HepG2 (cell line): ENCODE results near the gene CCNB2. TPM values are rescaled to one million over a fixed set of nuclear protein-coding genes. Genes with fewer than 3 reads are reported as not detected.
A peak's percentile ranks its signal among the peaks of the same experiment; 100 is the strongest.

Experiments used
- ARID3A ChIP-seq: IDR thresholded peaks from 2 replicates; pipeline ENCODE4 v1.6.1; 2012; ENCODE audit warnings: low read depth, low read length, improper control_type of control experiment
- ATF4 ChIP-seq, 2 experiments: fragments of 450-650 bp in 1 of 2; sonication (generic) in 1 of 2; formaldehyde crosslinking; IDR thresholded peaks; 2 replicates each; pipeline versions ENCODE4 v1.5.0 to v1.8.0; 2020 to 2022; ENCODE audit warnings: mild to moderate bottlenecking in 1 of 2, missing genetic modification reagents in 1 of 2
- BATF2 ChIP-seq: sonication (generic); formaldehyde crosslinking; IDR thresholded peaks from 2 replicates; pipeline ENCODE4 v1.8.0; 2022; ENCODE audit warnings: mild to moderate bottlenecking, missing genetic modification reagents, moderate library complexity
- BCLAF1 ChIP-seq: fragments of 450-650 bp; IDR thresholded peaks from 2 replicates; pipeline ENCODE4 v1.6.1; 2017; ENCODE audit warnings: mild to moderate bottlenecking
- FOXJ3 ChIP-seq: sonication (generic); formaldehyde crosslinking; IDR thresholded peaks from 2 replicates; pipeline ENCODE4 v1.4.0; 2020; ENCODE audit warnings: missing genetic modification reagents, mild to moderate bottlenecking, borderline replicate concordance
- FOXO1 ChIP-seq: sonication (generic); formaldehyde crosslinking; IDR thresholded peaks from 2 replicates; pipeline ENCODE4 v1.4.0; 2020; ENCODE audit warnings: missing genetic modification reagents
- HDAC1 ChIP-seq: sonication (generic); formaldehyde crosslinking; IDR thresholded peaks from 2 replicates; pipeline ENCODE4 v1.5.1; 2020; ENCODE audit warnings: mild to moderate bottlenecking, missing genetic modification reagents
- HMG20A ChIP-seq: IDR thresholded peaks from 2 replicates; pipeline ENCODE4 v1.6.1; 2016; ENCODE audit warnings: borderline replicate concordance
- NR3C1 ChIP-seq: sonication (generic); formaldehyde crosslinking; IDR thresholded peaks from 2 replicates; pipeline ENCODE4 v1.4.0; 2020; ENCODE audit warnings: missing genetic modification reagents
- THAP9 ChIP-seq: sonication (generic); formaldehyde crosslinking; IDR thresholded peaks from 2 replicates; pipeline ENCODE4; 2020; ENCODE audit warnings: missing genetic modification reagents, mild to moderate bottlenecking, borderline replicate concordance
- ZNF547 ChIP-seq: sonication (generic); formaldehyde crosslinking; IDR thresholded peaks from 2 replicates; pipeline ENCODE4 v1.5.1; 2020; ENCODE audit warnings: mild to moderate bottlenecking, missing genetic modification reagents
- ZNF609 ChIP-seq: sonication (generic); formaldehyde crosslinking; IDR thresholded peaks from 2 replicates; pipeline ENCODE4 v1.4.0; 2020; ENCODE audit warnings: mild to moderate bottlenecking, missing genetic modification reagents, borderline replicate concordance
- ZNF672 ChIP-seq: sonication (generic); formaldehyde crosslinking; IDR thresholded peaks from 2 replicates; pipeline ENCODE4 v1.8.1; 2022; ENCODE audit warnings: missing genetic modification reagents
- polyA plus RNA-seq, 8 experiments: library from polyadenylated mRNA; depleted of rRNA in 3 of 8; stranded (reverse) in 7 of 8; unstranded in 1 of 8; fragments of >200 nt; fragmentation: Illumina TruSeq in 4 of 8; extraction: Trizol in 4 of 8; gene quantifications; 2 replicates each; pipeline versions ENCODE4 v1.2.1 to v1.2.3, GENCODE V29; 2011 to 2016; ENCODE audit warnings: low read depth in 4 of 8, missing spikeins in 1 of 8, mixed read lengths in 1 of 8; ENCODE audit not compliant: insufficient read depth in 1 of 8
- total RNA-seq, 5 experiments: library from RNA; depleted of rRNA; stranded (reverse); fragments of >200 nt; fragmentation: Illumina TruSeq; extraction: Trizol; gene quantifications; 2 replicates each; pipeline ENCODE4 v1.2.3, GENCODE V29; 2016; ENCODE audit warnings: low read depth in 1 of 5

Gene CCNB2
- total and polyA plus RNA-seq, 2 of the 13 experiments (the other 11 are each of a cell fraction or from before 2014, with no cell fraction given), result 43.5 to 80.9 TPM

- TF ChIP-seq BCLAF1 (no peak), NR3C1 (no peak), ZNF609 (no peak; the same call in 1 of the 2 replicates), HMG20A (CRISPR knock-in tag) (no peak), FOXJ3 (CRISPR knock-in tag) (peak; percentile 46; the same call in 1 of the 2 replicates), HDAC1 (peak; percentile 99), ZNF547 (CRISPR knock-in tag) (peak; percentile 53; the same call in 1 of the 2 replicates), THAP9 (0 out of 2 replicates have a peak, but pooled peaks have one; percentile 59), ARID3A (no peak), ZNF672 (no peak), FOXO1 (0 out of 2 replicates have a peak, but pooled peaks have one; percentile 18), BATF2 (no peak), ATF4 (CRISPR knock-in tag; IDR thresholded peaks at IDR 0.05) (no peak)
These were observed at the start of gene CCNB2 (continued) for GRCh38 chr15:59104912-59105732.
